Adipocyte (in vitro differentiated cells): ENCODE measurements around the gene GSTO1.

Source experiments
- DNase-seq: peaks from one replicate; pipeline ENCODE4 v3.0.0-alpha.2; 2015; ENCODE audit warnings: low read depth
- H3K27me3 ChIP-seq: replicated peaks from 2 replicates; pipeline ENCODE4 v1.7.0; 2013; ENCODE audit warnings: mild to moderate bottlenecking, low read length, moderate library complexity; ENCODE audit not compliant: control insufficient read depth, insufficient read depth
- H3K36me3 ChIP-seq: 2 replicates; pipeline ENCODE4 v1.7.0; 2013; ENCODE audit warnings: low read length, mild to moderate bottlenecking, moderate library complexity; ENCODE audit not compliant: control insufficient read depth, insufficient read depth, severe bottlenecking
- H3K4me1 ChIP-seq: 2 replicates; pipeline ENCODE4 v1.7.0; 2013; ENCODE audit warnings: mild to moderate bottlenecking, low read length, moderate library complexity; ENCODE audit not compliant: control insufficient read depth, insufficient read depth
- H3K4me3 ChIP-seq: 2 replicates; pipeline ENCODE4 v1.7.0; 2013; ENCODE audit warnings: mild to moderate bottlenecking, low read length, moderate library complexity
- H3K9ac ChIP-seq: 2 replicates; pipeline ENCODE4 v1.7.0; 2013; ENCODE audit warnings: mild to moderate bottlenecking, low read length, moderate library complexity
- H3K9me3 ChIP-seq: 2 replicates; pipeline ENCODE4 v1.7.0; 2013; ENCODE audit warnings: mild to moderate bottlenecking, low read length, moderate library complexity; ENCODE audit not compliant: control insufficient read depth

GSTO1 gene

GRCh38 chr10:104300002-104300735 lies 45.5 kb downstream of the GSTO1 start:
- DNase-seq = peak; percentile 86
- no peaks in the 10 kb centered on the region for H3K36me3 ChIP-seq
- H3K9ac ChIP-seq = no peak overlapping the region
- peaks cover 19% of the 10 kb centered on the region for H3K4me1 ChIP-seq
- no peaks in the 10 kb centered on the region for H3K27me3 ChIP-seq
- peak overlapping the region; percentile 0 for H3K4me3 ChIP-seq
- H3K9me3 ChIP-seq = no peaks in the 10 kb centered on the region

- peak; percentile 87 for DNase-seq
Measured at GRCh38 chr10:104300736-104301292, 46.1 kb downstream of the GSTO1 start.

GRCh38 chr10:104301907-104302690 lies 47.4 kb downstream of the GSTO1 start:
- no peaks in the 10 kb centered on the region for H3K9me3 ChIP-seq
- H3K4me3 ChIP-seq = no peak overlapping the region
- no peak for DNase-seq
- H3K9ac ChIP-seq = no peak overlapping the region
- no peaks in the 10 kb centered on the region for H3K36me3 ChIP-seq
- H3K27me3 ChIP-seq = no peaks in the 10 kb centered on the region
- H3K4me1 ChIP-seq = peaks cover 25% of the 10 kb centered on the region

More at GRCh38 chr10:104300736-104301292, 46.1 kb downstream of the GSTO1 start:
- no peak overlapping the region for H3K9ac ChIP-seq
- H3K4me1 ChIP-seq = peaks cover 24% of the 10 kb centered on the region
- no peaks in the 10 kb centered on the region for H3K27me3 ChIP-seq
- no peaks in the 10 kb centered on the region for H3K9me3 ChIP-seq
- H3K4me3 ChIP-seq = peak overlapping the region; percentile 0
- no peaks in the 10 kb centered on the region for H3K36me3 ChIP-seq

- Histone ChIP-seq H3K4me3 (no peak overlapping the region), H3K27me3 (no peaks in the 10 kb centered on the region), H3K9ac (no peak overlapping the region), H3K36me3 (no peaks in the 10 kb centered on the region), H3K9me3 (no peaks in the 10 kb centered on the region), H3K4me1 (peaks cover 35% of the 10 kb centered on the region)
- DNase-seq = no peak
Measured at GRCh38 chr10:104303594-104304355, 49.1 kb downstream of the GSTO1 start.

- Histone ChIP-seq H3K4me1 (peaks cover 36% of the 10 kb centered on the region), H3K9me3 (no peaks in the 10 kb centered on the region), H3K36me3 (no peaks in the 10 kb centered on the region), H3K4me3 (no peak overlapping the region), H3K9ac (no peak overlapping the region), H3K27me3 (no peaks in the 10 kb centered on the region)
- no peak for DNase-seq
Measured at GRCh38 chr10:104304356-104304745, 49.7 kb downstream of the GSTO1 start.

GRCh38 chr10:104304927-104305326 lies 50.2 kb downstream of the GSTO1 start:
- H3K36me3 ChIP-seq = no peaks in the 10 kb centered on the region
- H3K9me3 ChIP-seq = no peaks in the 10 kb centered on the region
- H3K4me1 ChIP-seq = peaks cover 38% of the 10 kb centered on the region
- H3K27me3 ChIP-seq = no peaks in the 10 kb centered on the region
- H3K9ac ChIP-seq = no peak overlapping the region
- no peak overlapping the region for H3K4me3 ChIP-seq
- DNase-seq = no peak

- Histone ChIP-seq H3K27me3 (no peaks in the 10 kb centered on the region), H3K9ac (no peak overlapping the region), H3K36me3 (no peaks in the 10 kb centered on the region), H3K9me3 (no peaks in the 10 kb centered on the region), H3K4me3 (no peak overlapping the region), H3K4me1 (peaks cover 42% of the 10 kb centered on the region)
- DNase-seq = no peak
Measured at GRCh38 chr10:104306897-104307296, 52.2 kb downstream of the GSTO1 start.

GRCh38 chr10:104307576-104308438 lies 53.1 kb downstream of the GSTO1 start:
- peaks cover 45% of the 10 kb centered on the region for H3K4me1 ChIP-seq
- no peaks in the 10 kb centered on the region for H3K27me3 ChIP-seq
- DNase-seq = no peak
- H3K36me3 ChIP-seq = peaks cover 7% of the 10 kb centered on the region
- no peaks in the 10 kb centered on the region for H3K9me3 ChIP-seq
- H3K4me3 ChIP-seq = no peak overlapping the region
- no peak overlapping the region for H3K9ac ChIP-seq

- no peak for DNase-seq
- no peaks in the 10 kb centered on the region for H3K27me3 ChIP-seq
Measured at GRCh38 chr10:104308439-104308903, 53.8 kb downstream of the GSTO1 start.

More at GRCh38 chr10:104308439-104308903, 53.8 kb downstream of the GSTO1 start:
- H3K4me3 ChIP-seq = no peak overlapping the region
- peaks cover 45% of the 10 kb centered on the region for H3K4me1 ChIP-seq
- no peak overlapping the region for H3K9ac ChIP-seq
- H3K36me3 ChIP-seq = peaks cover 13% of the 10 kb centered on the region
- no peaks in the 10 kb centered on the region for H3K9me3 ChIP-seq
